SK-N-SH (cell line): ENCODE measurements around the gene PPP1R15B. TPM values are rescaled to one million over a fixed set of nuclear protein-coding genes. Genes with fewer than 3 reads are reported as not detected.

ENCODE experiments used
- CTCF ChIA-PET: fragments of 300-600, 350-600 bp; formaldehyde crosslinking; extraction: SDS; loops from one replicate; lab custom pipeline; 2021; lab: Yijun Ruan, JAX
- POLR2A ChIA-PET: fragments of 350-600 bp; sonication (Branson Sonifier 250); formaldehyde crosslinking; extraction: SDS; loops from one replicate; lab custom pipeline; 2020; ENCODE audit warnings: antibody characterized with exemption, inconsistent platforms; lab: Yijun Ruan, JAX
- DNase-seq: peaks from one replicate; pipeline ENCODE4 v3.0.0; 2012
- H2AFZ ChIP-seq: fragments of 200-600 bp; sonication (generic); 2 replicates; pipeline ENCODE4 v1.8.1; 2016; ENCODE audit warnings: antibody characterized with exemption, mild to moderate bottlenecking, low read depth
- H3F3A ChIP-seq: fragments of 200-600 bp; sonication (generic); replicated peaks from 2 replicates; pipeline ENCODE3; 2016; ENCODE audit warnings: antibody characterized with exemption, mild to moderate bottlenecking; ENCODE audit not compliant: insufficient read depth
- H3K27ac ChIP-seq, 2 experiments: fragments of 200-500 bp in 1 of 2; fragments of 200-600 bp in 1 of 2; sonication (Bioruptor generic) in 1 of 2; sonication (generic), shearing (Covaris generic) in 1 of 2; 2 replicates each; pipeline versions ENCODE4 v1.5.1 to v1.6.1; 2014 to 2016; ENCODE audit warnings: low read depth in 2 of 2, inconsistent platforms in 1 of 2, low read length in 1 of 2, mild to moderate bottlenecking in 1 of 2, mixed read lengths in 1 of 2
- H3K27me3 ChIP-seq: fragments of 200-600 bp; sonication (generic), shearing (Covaris generic); 2 replicates; pipeline ENCODE4 v1.6.1; 2016; ENCODE audit warnings: mixed run types; ENCODE audit not compliant: insufficient read depth
- H3K36me3 ChIP-seq, 2 experiments: fragments of 200-500 bp in 1 of 2; fragments of 200-600 bp in 1 of 2; sonication (Bioruptor generic) in 1 of 2; sonication (generic) in 1 of 2; replicated peaks in 1 of 2; 2 replicates each; pipeline versions ENCODE3 to v1.5.1; 2014 to 2016; ENCODE audit warnings: low read length in 1 of 2, mild to moderate bottlenecking in 1 of 2; ENCODE audit not compliant: insufficient read depth in 2 of 2, control insufficient read depth in 1 of 2
- H3K4me1 ChIP-seq, 2 experiments: fragments of 200-500 bp in 1 of 2; fragments of 200-600 bp in 1 of 2; sonication (Bioruptor generic) in 1 of 2; sonication (generic), shearing (Covaris generic) in 1 of 2; 2 replicates each; pipeline versions ENCODE4 v1.5.1 to v1.6.1; 2014 to 2016; ENCODE audit warnings: low read depth in 1 of 2, low read length in 1 of 2, mixed run types in 1 of 2; ENCODE audit not compliant: insufficient read depth in 2 of 2, control insufficient read depth in 1 of 2
- H3K4me2 ChIP-seq: fragments of 200-600 bp; sonication (generic), shearing (Covaris generic); 2 replicates; pipeline ENCODE4 v1.6.1; 2017; ENCODE audit warnings: mixed run types
- H3K4me3 ChIP-seq, 2 experiments: fragments of 200-500 bp in 1 of 2; fragments of 200-600 bp in 1 of 2; sonication (Bioruptor generic) in 1 of 2; sonication (generic), shearing (Covaris generic) in 1 of 2; 2 replicates each; pipeline versions ENCODE4 v1.5.1 to v1.8.1; 2014 to 2016; ENCODE audit warnings: low read depth in 2 of 2, inconsistent platforms in 1 of 2, low read length in 1 of 2, mild to moderate bottlenecking in 1 of 2, mixed read lengths in 1 of 2, moderate library complexity in 1 of 2
- H3K79me2 ChIP-seq: fragments of 200-600 bp; sonication (generic); 2 replicates; pipeline ENCODE4 v1.8.1; 2017; ENCODE audit warnings: mild to moderate bottlenecking; ENCODE audit not compliant: insufficient read depth
- H3K9ac ChIP-seq: fragments of 200-600 bp; sonication (generic); 2 replicates; pipeline ENCODE4 v1.6.1; 2017; ENCODE audit warnings: mixed run types
- H3K9me2 ChIP-seq: fragments of 200-600 bp; sonication (generic); 2 replicates; pipeline ENCODE4 v1.6.1; 2017; ENCODE audit warnings: mixed run types
- H3K9me3 ChIP-seq: fragments of 200-600 bp; sonication (generic); 2 replicates; pipeline ENCODE4 v1.6.1; 2017; ENCODE audit warnings: mixed run types, mild to moderate bottlenecking, moderate library complexity
- H4K20me1 ChIP-seq: fragments of 200-600 bp; sonication (generic); 2 replicates; pipeline ENCODE4 v1.6.1; 2017; ENCODE audit warnings: mild to moderate bottlenecking, mixed run types; ENCODE audit not compliant: insufficient read depth
- CHD2 ChIP-seq: fragments of 150-350 bp; IDR thresholded peaks from 2 replicates; pipeline ENCODE4 v1.6.1; 2018; ENCODE audit warnings: low read length; ENCODE audit not compliant: partially characterized antibody
- EP300 ChIP-seq, 2 experiments: IDR thresholded peaks; 2 replicates each; pipeline versions ENCODE4 v1.4.0 to v1.6.1; 2012; ENCODE audit warnings: borderline replicate concordance in 1 of 2, low read depth in 1 of 2, low read length in 1 of 2
- FOXM1 ChIP-seq: IDR thresholded peaks from 2 replicates; pipeline ENCODE4 v1.4.0; 2012; ENCODE audit warnings: low read depth, mild to moderate bottlenecking
- MXI1 ChIP-seq: IDR thresholded peaks from 2 replicates; pipeline ENCODE4 v1.6.1; 2012; ENCODE audit warnings: mild to moderate bottlenecking, low read depth, low read length, improper control_type of control experiment
- NFIC ChIP-seq: IDR thresholded peaks from 2 replicates; pipeline ENCODE4 v1.4.0; 2012; ENCODE audit warnings: borderline replicate concordance
- NRF1 ChIP-seq: IDR thresholded peaks from 2 replicates; pipeline ENCODE4 v1.6.1; 2012; ENCODE audit warnings: low read depth, mild to moderate bottlenecking, low read length
- POLR2AphosphoS5 ChIP-seq: IDR thresholded peaks from 2 replicates; pipeline ENCODE4 v1.6.1; 2012; ENCODE audit warnings: low read depth, low read length
- RFX5 ChIP-seq: IDR thresholded peaks from 2 replicates; pipeline ENCODE4 v1.6.1; 2012; ENCODE audit warnings: mild to moderate bottlenecking, improper control_type of control experiment, low read length
- SIN3A ChIP-seq: IDR thresholded peaks from 2 replicates; pipeline ENCODE4 v1.6.1; 2012; ENCODE audit warnings: low read depth, mild to moderate bottlenecking, low read length, moderate library complexity, borderline replicate concordance
- SMC3 ChIP-seq: IDR thresholded peaks from 2 replicates; pipeline ENCODE4 v1.6.1; 2012; ENCODE audit warnings: low read depth, low read length, improper control_type of control experiment
- YY1 ChIP-seq: IDR thresholded peaks from 2 replicates; pipeline ENCODE4 v1.4.0; 2012; ENCODE audit warnings: low read depth, mild to moderate bottlenecking
- WGBS: methylation state at CpG from one replicate; pipeline ENCODE4 v1.1.6; 2017; ENCODE audit warnings: low lambda C conversion rate; 5-methylcytosine and 5-hydroxymethylcytosine counted together
- polyA plus RNA-seq, 3 experiments: library from polyadenylated mRNA; depleted of rRNA; stranded (reverse); fragments of >200 nt; gene quantifications; 2 replicates each; pipeline ENCODE4 v1.2.3, GENCODE V29; 2012
- TF ChIP-seq, protein P1 (sequence below): IDR thresholded peaks from 2 replicates; pipeline ENCODE4 v1.4.0; 2012; ENCODE audit warnings: low read depth, borderline replicate concordance

Gene PPP1R15B
- polyA plus RNA-seq, 1 of the 3 experiments (the other 2 are of a cell fraction): 12.1 TPM

- Histone ChIP-seq H3K27ac (peak overlapping the region in 1 of 2 experiments; percentile 78; a peak in 1 of 4 replicates), H3K27me3 (no peaks in the 10 kb centered on the region), H3F3A (peaks cover 22% of the 10 kb centered on the region), H4K20me1 (no peaks in the 10 kb centered on the region), H3K4me1 (peaks cover 2 to 6% of the 10 kb centered on the region in 2 experiments; a peak in 2 of 4 replicates), H3K9ac (no peak overlapping the region), H3K9me2 (no peaks in the 10 kb centered on the region), H3K4me2 (no peak overlapping the region), H3K79me2 (no peaks in the 10 kb centered on the region), H3K36me3 (peaks cover 0 to 12% of the 10 kb centered on the region in 2 experiments), H3K4me3 (no peak overlapping the region), H2AFZ (no peak overlapping the region), H3K9me3 (no peaks in the 10 kb centered on the region)
- ChIA-PET CTCF (interaction anchor here (1.0 to 35.1 kb wide), 3 partner anchors 10 to 70 kb away, joined by 3 to 1005 read pairs (median 13); partner anchors contain the start of gene PIK3C2B), POLR2A (no interaction called here)
- WGBS: 96% methylated on average over 9 of the region's 9 CpGs
- TF ChIP-seq EP300 (IDR thresholded peaks at IDR 0.05; ENCODE audit: borderline replicate concordance in 1 of 2, low read depth in 1 of 2, low read length in 1 of 2) (no peak), YY1 (no peak), MXI1 (no peak), SMC3 (no peak), SIN3A (no peak), FOXM1 (no peak)
- DNase-seq: no peak
Observed at GRCh38 chr1:204426971-204427701, 15.5 kb upstream of the PPP1R15B start.

- no peak overlapping the region for H3K9ac ChIP-seq
- H3K4me3 ChIP-seq: no peak overlapping the region
- H3K27ac ChIP-seq: peak overlapping the region in 1 of 2 experiments; percentile 78; a peak in 2 of 4 replicates
- H3K9me2 ChIP-seq: no peaks in the 10 kb centered on the region
- no peaks in the 10 kb centered on the region for H3K9me3 ChIP-seq
- H2AFZ ChIP-seq: no peak overlapping the region
- peaks cover 2 to 6% of the 10 kb centered on the region in 2 experiments; a peak in 2 of 4 replicates for H3K4me1 ChIP-seq
- TF ChIP-seq YY1: no peak
- TF ChIP-seq NRF1: no peak
- TF ChIP-seq POLR2AphosphoS5: no peak
- TF ChIP-seq, protein P1, sequence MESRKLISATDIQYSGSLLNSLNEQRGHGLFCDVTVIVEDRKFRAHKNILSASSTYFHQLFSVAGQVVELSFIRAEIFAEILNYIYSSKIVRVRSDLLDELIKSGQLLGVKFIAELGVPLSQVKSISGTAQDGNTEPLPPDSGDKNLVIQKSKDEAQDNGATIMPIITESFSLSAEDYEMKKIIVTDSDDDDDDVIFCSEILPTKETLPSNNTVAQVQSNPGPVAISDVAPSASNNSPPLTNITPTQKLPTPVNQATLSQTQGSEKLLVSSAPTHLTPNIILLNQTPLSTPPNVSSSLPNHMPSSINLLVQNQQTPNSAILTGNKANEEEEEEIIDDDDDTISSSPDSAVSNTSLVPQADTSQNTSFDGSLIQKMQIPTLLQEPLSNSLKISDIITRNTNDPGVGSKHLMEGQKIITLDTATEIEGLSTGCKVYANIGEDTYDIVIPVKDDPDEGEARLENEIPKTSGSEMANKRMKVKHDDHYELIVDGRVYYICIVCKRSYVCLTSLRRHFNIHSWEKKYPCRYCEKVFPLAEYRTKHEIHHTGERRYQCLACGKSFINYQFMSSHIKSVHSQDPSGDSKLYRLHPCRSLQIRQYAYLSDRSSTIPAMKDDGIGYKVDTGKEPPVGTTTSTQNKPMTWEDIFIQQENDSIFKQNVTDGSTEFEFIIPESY: no peak
- no peak for TF ChIP-seq SMC3
- no peak for TF ChIP-seq RFX5
- no peak for TF ChIP-seq NFIC
- no peak for TF ChIP-seq CHD2
- no peak for TF ChIP-seq SIN3A
- TF ChIP-seq, all 33 proteins: peak for 0
- Histone ChIP-seq H3K79me2 (no peaks in the 10 kb centered on the region; the same call in 1 of the 2 replicates), H3K4me2 (peak overlapping the region; percentile 19; the same call in 1 of the 2 replicates), H3K36me3 (peaks cover 0 to 12% of the 10 kb centered on the region in 2 experiments), H3K27me3 (no peaks in the 10 kb centered on the region), H4K20me1 (no peaks in the 10 kb centered on the region), H3F3A (peaks cover 22% of the 10 kb centered on the region)
- POLR2A ChIA-PET: no interaction called here
- 96% methylated on average over 2 of the region's 2 CpGs for WGBS
- CTCF ChIA-PET: interaction anchor here (1.2 to 35.1 kb wide), 2 partner anchors 70 to 381 kb away, joined by 4 to 1005 read pairs; partner anchors contain the start of gene PIK3C2B
- DNase-seq: no peak
Observed at GRCh38 chr1:204426474-204426873, 14.9 kb upstream of the PPP1R15B start.
